ENCODE results near the gene COX6B1.

DNA sequence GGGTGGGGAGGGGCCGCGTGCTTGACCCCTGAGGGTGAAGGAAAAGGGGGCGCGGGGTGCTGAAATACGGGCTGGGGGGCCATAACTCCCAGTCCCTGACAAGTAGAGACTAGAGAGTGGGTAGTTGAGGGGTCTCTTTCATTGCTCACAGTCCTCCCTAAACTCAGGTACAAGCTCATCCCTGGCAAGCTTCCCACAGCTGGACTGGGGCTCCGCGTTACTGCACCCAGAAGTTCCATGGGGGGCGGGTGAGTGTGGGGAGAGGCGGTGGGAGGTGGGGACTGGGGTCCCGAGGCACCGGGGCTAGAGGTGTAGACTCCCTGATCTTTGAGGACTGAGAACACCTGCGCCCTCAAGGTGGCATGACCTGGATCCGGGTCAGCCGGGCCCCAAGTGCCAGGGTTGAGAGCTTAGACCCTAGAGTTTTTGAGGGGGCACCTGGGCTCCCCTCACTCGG is 5.3 kb upstream of the COX6B1 start:
- no peak for TF ChIP-seq ZNF548 (tag by site-specific recombination; IDR thresholded peaks at IDR 0.05)
- no peak for TF ChIP-seq CTCF (tag by site-specific recombination; IDR thresholded peaks at IDR 0.05)
- no peak for TF ChIP-seq ZNF777 (tag by site-specific recombination; IDR thresholded peaks at IDR 0.05; ENCODE audit: borderline replicate concordance)
- TF ChIP-seq PATZ1 (tag by site-specific recombination; IDR thresholded peaks at IDR 0.05) = no peak
- TF ChIP-seq, protein P1, sequence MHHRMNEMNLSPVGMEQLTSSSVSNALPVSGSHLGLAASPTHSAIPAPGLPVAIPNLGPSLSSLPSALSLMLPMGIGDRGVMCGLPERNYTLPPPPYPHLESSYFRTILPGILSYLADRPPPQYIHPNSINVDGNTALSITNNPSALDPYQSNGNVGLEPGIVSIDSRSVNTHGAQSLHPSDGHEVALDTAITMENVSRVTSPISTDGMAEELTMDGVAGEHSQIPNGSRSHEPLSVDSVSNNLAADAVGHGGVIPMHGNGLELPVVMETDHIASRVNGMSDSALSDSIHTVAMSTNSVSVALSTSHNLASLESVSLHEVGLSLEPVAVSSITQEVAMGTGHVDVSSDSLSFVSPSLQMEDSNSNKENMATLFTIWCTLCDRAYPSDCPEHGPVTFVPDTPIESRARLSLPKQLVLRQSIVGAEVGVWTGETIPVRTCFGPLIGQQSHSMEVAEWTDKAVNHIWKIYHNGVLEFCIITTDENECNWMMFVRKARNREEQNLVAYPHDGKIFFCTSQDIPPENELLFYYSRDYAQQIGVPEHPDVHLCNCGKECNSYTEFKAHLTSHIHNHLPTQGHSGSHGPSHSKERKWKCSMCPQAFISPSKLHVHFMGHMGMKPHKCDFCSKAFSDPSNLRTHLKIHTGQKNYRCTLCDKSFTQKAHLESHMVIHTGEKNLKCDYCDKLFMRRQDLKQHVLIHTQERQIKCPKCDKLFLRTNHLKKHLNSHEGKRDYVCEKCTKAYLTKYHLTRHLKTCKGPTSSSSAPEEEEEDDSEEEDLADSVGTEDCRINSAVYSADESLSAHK (tag by site-specific recombination; IDR thresholded peaks at IDR 0.05) = no peak

Data from HEK293 (cell line).